ENCODE data around the gene NDUFV3.

Gene NDUFV3

DNA sequence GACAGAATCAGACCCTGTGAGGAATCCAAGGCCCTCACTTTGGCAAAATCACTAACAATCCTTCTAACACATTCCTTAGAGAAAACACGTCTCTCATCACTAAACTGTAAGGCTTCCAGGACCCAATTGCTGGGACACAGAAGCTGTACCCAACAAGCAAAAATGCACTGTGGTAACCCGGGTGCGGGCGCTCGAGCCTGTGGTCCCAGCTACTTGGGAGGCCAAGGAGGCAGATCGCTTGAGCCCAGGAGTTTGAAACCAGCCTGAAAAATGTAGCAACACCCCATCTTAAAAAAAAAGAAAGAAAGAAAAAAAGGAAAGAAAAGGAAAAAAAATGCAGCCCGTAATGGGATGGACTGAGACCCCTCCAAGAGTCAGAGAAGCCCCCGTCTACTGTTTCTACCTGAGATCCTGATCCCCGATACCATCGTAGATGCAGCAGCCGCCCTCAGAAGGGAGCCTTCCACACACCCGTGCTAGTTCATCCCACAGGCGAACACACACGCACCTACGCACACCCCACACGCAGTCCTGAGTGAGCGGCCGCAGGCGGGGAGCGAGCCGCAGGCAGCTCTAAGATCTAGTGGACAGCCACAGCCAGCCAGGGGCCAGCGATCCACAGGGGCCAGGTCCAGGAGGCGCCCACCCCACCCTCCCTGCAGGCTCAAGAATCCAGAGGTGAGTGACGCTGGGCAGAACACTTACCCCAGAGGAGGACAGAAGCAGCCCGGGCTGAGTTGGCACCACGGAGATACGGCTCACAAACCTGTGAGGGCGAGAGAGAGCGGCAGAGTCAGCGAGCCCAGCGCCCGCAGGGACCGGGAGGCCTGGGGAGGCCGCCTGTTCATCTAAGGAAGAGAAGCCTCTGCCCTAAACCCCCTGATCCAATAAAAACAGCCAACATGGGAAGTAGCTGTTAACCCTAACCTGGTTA is 33.9 kb upstream of the NDUFV3 start:
- no peak for DNase-seq (ENCODE audit: low read depth)
- no peak overlapping the region for H3K4me3 ChIP-seq (ENCODE audit: control insufficient read depth, low read depth, low read length)
- TF ChIP-seq, protein P1, sequence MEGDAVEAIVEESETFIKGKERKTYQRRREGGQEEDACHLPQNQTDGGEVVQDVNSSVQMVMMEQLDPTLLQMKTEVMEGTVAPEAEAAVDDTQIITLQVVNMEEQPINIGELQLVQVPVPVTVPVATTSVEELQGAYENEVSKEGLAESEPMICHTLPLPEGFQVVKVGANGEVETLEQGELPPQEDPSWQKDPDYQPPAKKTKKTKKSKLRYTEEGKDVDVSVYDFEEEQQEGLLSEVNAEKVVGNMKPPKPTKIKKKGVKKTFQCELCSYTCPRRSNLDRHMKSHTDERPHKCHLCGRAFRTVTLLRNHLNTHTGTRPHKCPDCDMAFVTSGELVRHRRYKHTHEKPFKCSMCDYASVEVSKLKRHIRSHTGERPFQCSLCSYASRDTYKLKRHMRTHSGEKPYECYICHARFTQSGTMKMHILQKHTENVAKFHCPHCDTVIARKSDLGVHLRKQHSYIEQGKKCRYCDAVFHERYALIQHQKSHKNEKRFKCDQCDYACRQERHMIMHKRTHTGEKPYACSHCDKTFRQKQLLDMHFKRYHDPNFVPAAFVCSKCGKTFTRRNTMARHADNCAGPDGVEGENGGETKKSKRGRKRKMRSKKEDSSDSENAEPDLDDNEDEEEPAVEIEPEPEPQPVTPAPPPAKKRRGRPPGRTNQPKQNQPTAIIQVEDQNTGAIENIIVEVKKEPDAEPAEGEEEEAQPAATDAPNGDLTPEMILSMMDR (IDR thresholded peaks at IDR 0.05; ENCODE audit: control insufficient read depth, insufficient read depth, low read depth, low read length, missing control alignments) = no peak

DNA sequence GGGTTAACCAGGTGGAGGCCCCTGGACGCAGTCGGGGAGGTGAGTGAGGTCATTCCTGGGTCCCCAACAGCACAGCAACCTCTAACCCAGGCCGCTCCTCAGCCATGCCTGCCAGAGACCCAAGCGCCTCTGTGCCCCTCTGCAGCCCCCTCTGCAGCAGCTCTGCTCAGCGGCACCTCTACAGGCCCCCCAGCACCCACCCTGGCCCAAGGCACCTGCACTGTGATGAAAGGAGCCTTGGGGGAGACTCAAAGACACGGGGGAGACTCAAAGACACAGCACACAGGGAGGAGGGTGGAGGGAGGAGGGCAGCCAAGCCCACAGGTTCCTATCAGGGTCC is 33.2 kb upstream of the NDUFV3 start:
- no peak for DNase-seq (ENCODE audit: low read depth)
- TF ChIP-seq, protein P1 (IDR thresholded peaks at IDR 0.05; ENCODE audit: control insufficient read depth, insufficient read depth, low read depth, low read length, missing control alignments) = no peak
- no peak overlapping the region for H3K4me3 ChIP-seq (ENCODE audit: control insufficient read depth, low read depth, low read length)

DNA sequence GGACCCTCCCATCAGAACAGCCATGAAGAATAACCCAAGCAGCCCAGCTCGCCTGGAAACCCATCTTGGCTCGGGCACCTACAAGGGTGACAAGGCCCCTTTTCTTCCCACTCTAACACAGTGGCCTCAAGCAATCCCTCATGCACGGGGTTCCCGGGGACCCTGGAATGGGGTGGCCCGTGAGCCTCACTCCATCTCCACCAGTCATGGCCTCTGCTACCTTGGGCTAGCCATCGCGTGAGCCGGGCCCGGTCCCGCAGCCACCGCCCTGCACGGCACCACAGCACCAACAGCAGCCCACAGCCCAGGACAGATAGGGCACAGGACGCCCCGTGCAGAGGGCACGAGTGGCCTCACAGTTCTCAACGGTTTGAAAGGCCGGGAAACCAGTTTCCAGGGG is 32.8 kb upstream of the NDUFV3 start:
- TF ChIP-seq, protein P1 (IDR thresholded peaks at IDR 0.05; ENCODE audit: control insufficient read depth, insufficient read depth, low read depth, low read length, missing control alignments) = no peak
- DNase-seq (ENCODE audit: low read depth) = no peak
- H3K4me3 ChIP-seq (ENCODE audit: control insufficient read depth, low read depth, low read length) = no peak overlapping the region

DNA sequence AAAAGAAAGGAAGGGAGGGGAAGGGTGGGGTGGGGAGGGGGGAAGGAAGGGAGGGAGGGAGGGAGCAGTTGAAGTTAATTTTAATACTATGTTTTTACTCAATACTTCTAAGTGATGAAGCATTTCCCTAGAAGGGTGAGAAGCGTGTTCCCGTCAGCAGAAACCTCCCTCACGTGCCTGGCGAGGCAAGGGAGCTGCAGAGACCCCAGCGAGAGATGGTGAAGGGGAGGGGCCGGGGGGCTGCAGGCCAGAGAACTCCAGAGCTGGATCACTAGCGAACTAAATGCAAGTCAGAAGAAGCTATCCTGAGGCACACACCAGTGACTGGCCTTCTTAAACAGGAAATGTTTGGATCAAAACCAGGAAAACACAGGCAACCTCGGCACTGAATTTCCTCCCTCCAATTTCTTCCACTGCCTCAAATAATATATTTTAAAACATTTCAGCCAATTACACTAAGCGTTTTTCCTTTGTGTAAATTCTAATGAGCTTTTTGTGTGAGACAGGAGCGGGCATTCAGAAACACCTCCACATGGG is 31.7 kb upstream of the NDUFV3 start:
- H3K4me3 ChIP-seq (ENCODE audit: control insufficient read depth, low read depth, low read length) = no peak overlapping the region
- DNase-seq (ENCODE audit: low read depth) = no peak
- TF ChIP-seq, protein P1 (IDR thresholded peaks at IDR 0.05; ENCODE audit: control insufficient read depth, insufficient read depth, low read depth, low read length, missing control alignments) = no peak

DNA sequence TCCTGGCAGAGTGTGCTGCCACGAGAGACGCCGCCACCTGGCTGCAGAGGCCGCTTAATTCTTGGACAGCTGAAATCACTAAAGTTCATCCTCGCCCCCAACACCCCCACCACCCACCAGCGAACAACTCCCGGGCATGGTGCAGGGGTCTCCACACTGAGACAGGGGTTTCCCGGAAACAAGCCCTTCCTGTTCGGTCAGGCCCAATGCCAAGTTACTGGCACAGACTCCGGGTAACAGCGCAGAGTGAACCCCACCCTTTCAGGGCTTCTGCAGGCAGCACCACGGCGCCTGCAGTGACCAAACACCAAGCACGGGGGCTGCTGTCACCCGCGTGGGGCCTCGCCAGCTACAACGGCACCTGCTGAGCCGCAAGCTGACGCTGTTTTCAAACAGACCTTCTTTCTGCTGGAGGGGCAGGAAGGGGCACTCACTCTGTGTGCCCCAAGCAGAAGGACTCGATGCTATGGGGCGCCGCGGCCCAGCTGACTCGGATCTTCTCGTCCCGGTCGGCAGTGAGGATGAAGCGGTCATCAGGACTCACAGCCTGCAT is 31.2 kb upstream of the NDUFV3 start:
- no peak overlapping the region for H3K4me3 ChIP-seq (ENCODE audit: control insufficient read depth, low read depth, low read length)
- no peak for DNase-seq (ENCODE audit: low read depth)
- TF ChIP-seq, protein P1 (IDR thresholded peaks at IDR 0.05; ENCODE audit: control insufficient read depth, insufficient read depth, low read depth, low read length, missing control alignments) = no peak

DNA sequence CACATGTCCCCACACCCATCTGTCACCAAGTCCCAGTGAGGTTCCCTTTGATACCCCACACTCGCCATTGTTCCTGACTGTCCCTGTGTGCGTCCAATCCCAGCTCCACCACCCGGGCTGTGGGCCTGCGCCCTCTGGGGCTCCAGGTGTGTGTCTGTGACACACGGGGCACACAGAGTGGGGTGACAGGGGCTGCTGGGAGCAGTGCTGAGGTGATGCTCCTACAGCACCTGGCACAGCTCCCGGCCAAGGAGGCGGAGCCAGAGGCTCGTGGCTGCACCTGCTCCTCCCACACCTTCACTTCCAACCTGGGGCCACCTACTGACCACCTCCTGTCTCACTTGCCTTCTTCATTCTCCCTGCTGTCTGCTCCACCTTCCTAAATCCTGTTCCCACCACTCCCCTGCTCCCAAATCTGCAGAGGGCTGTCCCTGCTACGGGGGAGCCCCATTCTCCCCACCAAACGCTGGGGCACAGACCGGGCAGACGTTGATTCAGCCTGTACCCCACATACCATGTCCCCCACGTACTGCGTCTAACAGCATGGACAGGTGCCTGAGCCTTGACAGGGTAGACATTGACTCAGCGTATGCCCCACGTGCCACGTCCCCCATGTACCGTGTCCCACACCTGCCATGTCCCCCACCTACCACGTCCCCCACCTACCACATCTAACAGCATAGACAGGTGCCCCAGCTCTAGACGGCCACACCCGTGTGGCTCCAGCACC is 30.2 kb upstream of the NDUFV3 start:
- TF ChIP-seq, protein P1 (IDR thresholded peaks at IDR 0.05; ENCODE audit: control insufficient read depth, insufficient read depth, low read depth, low read length, missing control alignments) = no peak
- no peak overlapping the region for H3K4me3 ChIP-seq (ENCODE audit: control insufficient read depth, low read depth, low read length)
- DNase-seq (ENCODE audit: low read depth) = no peak
